GM18499 (cell line): ENCODE data around the gene SETBP1.

Experiments used
- ATAC-seq: cut with Tn5 transposase; IDR thresholded peaks from one replicate; pipeline ENCODE4 v1.9.1; 2021; ENCODE audit warnings: moderate number of reproducible peaks; ENCODE audit not compliant: insufficient read depth, unreplicated experiment

SETBP1 gene

GRCh38 chr18:44834867-44835469 is 154.3 kb downstream of the SETBP1 start:
- no peak for ATAC-seq

- ATAC-seq = no peak
These were observed 155.0 kb downstream of the SETBP1 start for GRCh38 chr18:44835703-44836102.

DNA sequence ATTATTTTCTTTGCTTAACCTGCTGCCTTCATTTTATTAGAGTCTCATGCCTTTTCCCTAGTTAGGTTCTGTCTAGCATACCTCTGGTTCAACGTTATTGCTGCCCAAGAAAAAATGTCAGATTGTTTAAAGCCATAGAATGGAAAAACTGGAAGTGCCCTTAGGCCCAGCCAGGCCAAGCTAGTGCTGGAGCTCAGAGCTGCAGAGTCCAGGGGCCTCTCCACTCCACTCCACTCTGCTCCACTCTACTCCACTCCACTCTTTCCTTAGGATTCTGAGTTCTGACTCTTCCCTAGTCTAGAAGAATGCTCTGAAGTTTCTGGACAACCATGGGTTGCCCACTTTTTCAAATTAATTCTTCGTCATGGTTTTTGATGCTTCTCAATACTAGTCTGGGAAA is 155.6 kb downstream of the SETBP1 start:
- ATAC-seq = no peak

DNA sequence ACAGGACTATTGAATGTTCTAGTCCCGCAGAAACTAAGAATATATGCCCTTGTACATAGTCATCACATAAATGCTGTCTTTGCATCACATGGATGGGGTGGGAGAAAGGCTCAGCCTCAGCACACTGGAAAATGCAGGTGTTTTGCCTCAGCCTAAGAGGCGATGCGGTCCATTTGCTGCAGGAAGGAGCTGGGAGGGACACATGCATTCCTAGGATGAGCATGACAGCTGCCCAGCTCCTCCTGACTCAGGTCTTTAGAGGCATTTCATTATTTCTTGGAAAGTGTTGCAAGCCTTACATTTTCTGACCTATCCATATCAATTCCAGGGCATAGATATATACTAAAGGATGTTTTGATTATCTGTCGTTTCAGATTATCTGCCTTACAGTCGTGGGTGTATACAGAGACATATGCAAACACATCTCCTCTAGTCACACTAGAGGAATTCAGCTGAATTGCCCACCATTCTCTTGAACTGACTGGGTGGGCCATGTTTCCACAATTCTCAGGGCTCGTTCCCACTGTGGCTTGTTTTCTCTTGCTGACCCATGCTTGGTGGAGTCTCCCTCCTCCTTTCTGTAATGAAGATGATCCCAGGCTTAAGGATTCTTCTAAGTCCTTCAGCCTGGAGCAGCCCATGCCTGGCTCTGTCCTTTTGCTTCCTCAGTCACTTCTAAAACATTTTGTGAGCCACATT is 156.9 kb downstream of the SETBP1 start:
- no peak for ATAC-seq

DNA sequence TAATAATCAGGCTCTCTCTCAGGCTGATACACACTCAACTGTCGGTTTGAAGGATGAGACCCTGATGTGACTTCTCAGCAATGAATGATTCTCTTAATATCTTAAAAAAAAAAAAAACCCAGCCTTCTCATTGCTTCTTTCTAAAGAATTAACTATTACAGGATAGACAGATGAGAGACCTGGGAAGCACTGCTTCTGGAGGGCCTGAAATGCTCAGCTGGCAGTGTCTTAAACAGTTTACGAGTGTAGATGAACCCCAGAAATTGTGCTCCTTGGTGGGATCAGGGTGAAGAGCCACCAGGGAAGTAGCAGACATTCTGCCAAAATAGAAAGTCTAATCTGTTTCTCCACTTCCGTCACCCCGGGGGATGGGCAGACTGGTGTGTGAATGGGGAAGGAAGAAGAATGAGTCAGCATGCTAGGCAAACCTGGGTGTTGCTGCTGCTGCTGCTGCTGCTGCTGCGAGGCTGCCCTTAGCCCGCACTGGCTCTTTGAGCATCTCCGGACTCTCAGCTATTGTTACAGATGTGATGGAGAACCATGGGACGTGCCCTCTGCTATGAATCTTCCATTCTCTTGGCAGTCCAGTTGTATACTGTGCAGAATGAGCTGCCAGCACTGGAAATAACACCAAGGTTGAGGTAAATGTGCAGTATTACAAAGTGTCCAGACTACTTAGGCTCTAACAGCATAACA is 158.4 kb downstream of the SETBP1 start:
- peak; percentile 93 for ATAC-seq

DNA sequence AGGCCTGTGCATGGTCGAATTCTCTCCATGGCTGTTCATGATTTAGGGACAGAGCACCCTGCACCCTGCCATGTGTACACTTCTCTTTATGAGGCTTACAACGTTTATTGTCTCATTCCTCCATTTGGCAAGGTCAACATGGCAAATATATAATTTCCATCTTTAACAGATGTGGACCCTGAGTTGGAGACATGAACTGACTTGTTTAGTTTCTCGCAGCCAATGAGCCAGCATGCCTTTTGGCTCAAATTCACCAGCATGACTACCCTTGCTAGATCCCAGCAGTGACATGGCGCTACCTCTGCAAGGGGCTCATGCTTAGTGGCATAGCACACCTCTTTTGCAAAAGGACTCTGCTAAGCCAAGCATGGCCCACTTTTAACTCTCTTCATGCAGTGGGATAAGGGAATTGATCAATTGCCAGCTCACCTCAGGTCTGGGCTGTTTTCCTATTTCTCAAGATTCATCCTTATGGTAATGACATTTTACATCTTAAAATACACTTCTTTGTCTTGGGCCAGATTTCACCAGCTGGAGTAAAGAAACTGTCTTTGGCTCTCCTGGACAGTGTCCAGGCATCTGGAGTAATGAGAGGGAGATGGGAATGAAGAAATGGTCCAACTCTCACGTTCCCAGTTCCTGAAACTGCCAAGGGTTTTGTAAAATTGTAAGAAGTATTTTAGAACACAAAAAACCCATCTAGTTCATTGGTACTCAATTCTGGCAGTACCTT is 159.5 kb downstream of the SETBP1 start:
- no peak for ATAC-seq

DNA sequence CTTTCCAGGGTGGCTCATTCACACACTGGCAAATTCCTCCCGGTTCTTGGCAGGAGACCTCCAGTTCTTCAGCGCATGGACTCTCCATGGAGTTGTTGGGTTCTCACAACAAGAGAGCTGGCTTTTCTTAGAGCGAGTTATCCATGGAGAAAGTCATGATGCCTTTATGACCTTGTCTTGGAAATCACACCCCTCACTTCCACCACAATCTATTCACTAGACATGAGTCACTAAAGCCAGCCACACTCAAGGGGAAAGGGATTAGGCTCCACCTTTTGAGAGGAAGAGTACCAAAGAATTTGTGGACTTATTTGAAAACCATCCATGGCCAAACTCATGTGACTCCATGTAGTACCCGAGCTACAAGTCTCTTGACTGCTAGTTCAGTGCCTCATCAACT is 160.5 kb downstream of the SETBP1 start:
- no peak for ATAC-seq

DNA sequence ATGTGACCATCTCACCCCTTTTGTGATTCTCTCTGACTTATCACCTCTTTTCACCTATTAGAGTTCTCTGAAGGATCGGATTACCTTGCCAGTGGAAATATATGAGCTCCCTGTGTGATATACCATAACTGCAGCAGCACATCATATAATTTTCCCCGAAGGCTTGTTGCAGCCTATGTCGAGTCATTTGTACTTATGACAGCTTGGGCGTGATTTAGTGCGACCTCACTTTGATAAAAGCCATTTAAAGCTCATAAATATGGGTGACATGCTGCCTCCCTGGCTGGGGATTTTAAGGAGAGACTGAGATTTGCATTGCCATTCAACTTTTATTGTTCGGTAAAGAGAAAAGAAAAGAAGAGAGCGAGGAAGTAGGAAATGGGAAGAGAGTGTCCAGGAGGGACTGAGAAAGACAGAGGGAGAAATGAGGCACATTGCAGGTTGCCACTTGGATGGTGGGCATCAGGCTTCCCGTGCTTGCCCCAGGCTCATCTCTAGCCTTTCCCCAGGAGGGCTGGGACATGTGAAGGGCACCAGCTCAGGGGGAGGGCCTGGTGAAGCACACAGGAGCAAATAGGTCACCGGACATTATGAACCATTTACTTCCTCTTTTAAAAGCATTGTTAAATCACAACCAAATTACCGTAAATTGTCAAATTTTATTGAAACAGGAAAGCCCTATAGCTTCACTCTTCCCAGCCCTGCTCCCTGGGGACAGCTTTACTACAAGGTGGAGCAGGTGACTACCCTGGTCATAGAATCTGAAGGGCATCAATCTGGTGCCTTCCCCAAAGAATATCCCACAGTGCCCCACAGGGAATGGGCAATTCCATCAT is 161.3 kb downstream of the SETBP1 start:
- no peak for ATAC-seq

GRCh38 chr18:44842588-44843412 is 162.1 kb downstream of the SETBP1 start:
- no peak for ATAC-seq

GRCh38 chr18:44844486-44844885 is 163.8 kb downstream of the SETBP1 start:
- ATAC-seq = no peak

DNA sequence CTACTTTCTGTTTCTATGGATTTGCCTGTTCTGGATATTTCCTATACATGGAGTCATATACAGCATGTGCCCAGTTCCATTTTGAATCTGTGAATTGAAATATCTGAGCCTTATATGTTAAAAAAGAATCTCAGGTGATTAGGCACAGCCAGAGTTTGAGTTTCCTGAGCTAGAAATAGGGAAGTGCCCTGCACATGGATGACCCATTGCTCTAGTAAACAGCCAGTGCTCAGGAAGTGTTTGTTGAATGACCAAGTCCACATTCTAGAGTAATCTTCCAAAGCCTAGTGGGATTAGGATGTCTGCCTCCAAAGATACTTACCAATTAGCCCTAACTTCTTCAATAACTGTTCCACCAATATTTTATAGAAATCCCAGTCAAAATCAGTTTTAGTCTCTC is 165.8 kb downstream of the SETBP1 start:
- ATAC-seq = no peak

- no peak for ATAC-seq
These were observed 168.1 kb downstream of the SETBP1 start for GRCh38 chr18:44848644-44849335.

DNA sequence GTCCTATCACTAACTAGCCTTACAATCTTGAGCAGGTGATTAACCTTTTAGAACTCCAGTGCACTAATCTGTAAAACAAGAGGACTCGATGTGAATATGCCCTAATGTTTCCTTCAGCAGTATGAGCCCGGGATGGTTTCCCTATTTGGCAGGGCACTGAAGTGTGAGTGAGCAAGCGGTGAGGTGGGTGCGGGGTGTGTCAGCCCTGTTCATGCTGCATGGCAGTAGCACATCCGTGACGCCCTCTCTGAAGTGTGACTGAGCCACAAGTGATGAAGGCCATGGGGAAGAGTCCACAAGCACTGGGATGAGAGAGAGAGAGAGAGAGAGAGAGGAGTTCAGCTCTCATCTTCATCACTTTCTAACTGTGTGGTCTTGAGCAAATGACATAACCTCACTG is 168.7 kb downstream of the SETBP1 start:
- no peak for ATAC-seq

GRCh38 chr18:44850001-44850400 is 169.3 kb downstream of the SETBP1 start:
- no peak for ATAC-seq

DNA sequence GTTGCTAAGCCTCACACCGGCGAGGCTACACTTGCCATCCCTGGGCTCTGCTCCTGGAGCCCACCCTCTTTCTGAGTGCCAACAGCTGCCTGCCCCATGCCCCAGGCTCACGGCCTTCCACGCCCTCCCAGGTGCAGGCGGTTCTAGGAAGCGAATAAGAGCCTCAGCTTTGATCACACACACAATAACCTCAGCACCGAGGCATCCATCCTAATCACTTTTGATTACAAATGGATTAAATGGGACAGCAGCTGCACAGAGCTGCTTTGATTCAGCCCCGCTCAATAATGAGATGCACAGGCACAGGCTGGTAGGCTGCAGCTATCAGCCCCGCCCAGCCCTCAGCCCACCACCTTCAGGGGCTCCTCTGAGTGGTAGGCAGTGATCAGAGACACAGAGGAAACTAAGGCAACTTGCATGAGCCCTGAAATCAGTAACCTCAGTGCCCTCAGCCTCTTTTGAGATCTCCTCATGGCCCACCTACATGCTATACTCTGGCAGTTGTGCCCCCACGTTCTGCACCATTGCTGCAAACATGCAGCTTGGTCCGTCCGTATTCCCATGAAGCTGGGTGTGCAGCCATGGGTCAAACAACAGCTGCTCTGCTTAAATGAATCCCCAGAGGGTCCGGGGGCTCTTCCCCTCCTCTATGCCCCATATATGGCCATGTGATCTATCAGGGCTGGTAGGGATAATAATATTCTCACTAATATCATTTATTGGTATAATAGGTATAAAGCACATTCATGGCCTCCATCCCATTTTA is 171.4 kb downstream of the SETBP1 start:
- ATAC-seq = no peak

GRCh38 chr18:44852818-44853217 is 172.1 kb downstream of the SETBP1 start:
- no peak for ATAC-seq

DNA sequence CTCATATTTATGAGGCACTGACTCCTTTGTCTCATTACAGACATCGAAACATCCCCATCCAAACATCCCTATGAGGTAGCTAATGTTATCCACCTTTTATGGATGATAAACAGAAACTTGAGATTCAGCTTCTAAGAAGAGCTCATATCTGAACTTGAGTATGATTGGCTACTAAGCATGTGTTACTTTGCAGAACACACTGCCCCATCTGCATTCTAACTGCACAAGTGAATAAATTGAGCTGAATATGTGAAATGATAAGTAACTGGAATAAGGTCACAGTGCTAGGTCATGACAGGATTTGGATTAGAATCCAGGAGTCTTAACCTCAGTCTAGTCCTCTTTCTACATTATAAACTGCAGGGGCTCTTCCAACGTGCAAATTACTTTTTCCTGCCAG is 172.7 kb downstream of the SETBP1 start:
- no peak for ATAC-seq

DNA sequence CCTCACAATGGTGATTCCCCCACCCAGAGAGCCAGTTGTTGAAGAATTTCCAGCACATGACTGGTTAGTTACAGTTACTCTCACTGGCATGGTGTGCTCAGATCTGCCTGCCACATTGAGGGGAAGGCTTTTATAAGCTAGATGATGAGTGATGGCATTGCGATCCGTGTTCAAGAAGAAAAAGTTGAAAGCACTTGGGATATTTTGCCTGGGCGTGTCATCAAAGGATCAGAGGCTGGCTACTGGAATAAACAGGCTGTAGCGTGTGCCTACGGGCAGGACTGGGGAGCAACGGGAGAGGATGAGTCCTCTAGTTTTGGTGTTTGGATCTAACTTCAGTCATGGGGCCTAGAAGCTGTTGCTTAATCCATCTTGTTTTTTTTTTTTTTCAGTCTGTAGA is 175.0 kb downstream of the SETBP1 start:
- ATAC-seq = no peak
